HEK293 (cell line): ENCODE data around the gene FLNA.

Experiments used
- GLIS1 ChIP-seq: fragments of 450-650 bp; formaldehyde crosslinking; IDR thresholded peaks from 2 replicates; pipeline ENCODE4 v1.5.1; 2016; ENCODE audit warnings: missing biosample characterization, missing genetic modification characterization
- HOXD13 ChIP-seq: sonication (generic); formaldehyde crosslinking; IDR thresholded peaks from 2 replicates; pipeline ENCODE4 v1.8.0; 2022; ENCODE audit warnings: missing genetic modification reagents, borderline replicate concordance
- YY1 ChIP-seq: fragments of 450-650 bp; formaldehyde crosslinking; IDR thresholded peaks from 2 replicates; pipeline ENCODE4 v1.5.1; 2018; ENCODE audit warnings: missing biosample characterization, missing genetic modification characterization
- ZBTB20 ChIP-seq: fragments of 450-650 bp; formaldehyde crosslinking; IDR thresholded peaks from 2 replicates; pipeline ENCODE4 v1.5.1; 2016; ENCODE audit warnings: missing biosample characterization, missing genetic modification characterization
- ZBTB8A ChIP-seq: fragments of 450-650 bp; formaldehyde crosslinking; IDR thresholded peaks from 2 replicates; pipeline ENCODE4 v1.5.1; 2016; ENCODE audit warnings: missing biosample characterization, missing genetic modification characterization
- ZNF132 ChIP-seq: fragments of 450-650 bp; formaldehyde crosslinking; IDR thresholded peaks from 2 replicates; pipeline ENCODE4 v1.5.1; 2017; ENCODE audit warnings: missing biosample characterization, missing genetic modification characterization, borderline replicate concordance
- ZNF184 ChIP-seq: fragments of 450-650 bp; IDR thresholded peaks from 2 replicates; pipeline ENCODE4 v1.5.1; 2018; ENCODE audit warnings: missing biosample characterization, mild to moderate bottlenecking, missing genetic modification characterization
- ZNF214 ChIP-seq: fragments of 450-650 bp; formaldehyde crosslinking; IDR thresholded peaks from 2 replicates; pipeline ENCODE4 v1.5.1; 2017; ENCODE audit warnings: missing biosample characterization, mild to moderate bottlenecking, missing genetic modification characterization, borderline replicate concordance
- ZNF335 ChIP-seq: fragments of 450-650 bp; formaldehyde crosslinking; conservative IDR thresholded peaks from 2 replicates; pipeline ENCODE4 v1.5.1; 2016; ENCODE audit warnings: missing biosample characterization, missing genetic modification characterization
- ZNF341 ChIP-seq: fragments of 450-650 bp; formaldehyde crosslinking; IDR thresholded peaks from 2 replicates; pipeline ENCODE4; 2016; ENCODE audit warnings: low read depth, missing biosample characterization, missing genetic modification characterization
- ZNF521 ChIP-seq: fragments of 450-650 bp; formaldehyde crosslinking; IDR thresholded peaks from 2 replicates; pipeline ENCODE4 v1.5.1; 2017; ENCODE audit warnings: missing biosample characterization, mild to moderate bottlenecking, missing genetic modification characterization
- ZNF791 ChIP-seq: fragments of 450-650 bp; formaldehyde crosslinking; IDR thresholded peaks from 2 replicates; pipeline ENCODE4 v1.5.1; 2016; ENCODE audit warnings: missing biosample characterization, missing genetic modification characterization
- ZSCAN16 ChIP-seq: fragments of 450-650 bp; formaldehyde crosslinking; IDR thresholded peaks from 2 replicates; pipeline ENCODE4 v1.5.1; 2016; ENCODE audit warnings: missing biosample characterization, missing genetic modification characterization
- ZSCAN23 ChIP-seq: fragments of 450-650 bp; formaldehyde crosslinking; IDR thresholded peaks from 2 replicates; pipeline ENCODE4 v1.5.1; 2016; ENCODE audit warnings: missing biosample characterization, missing genetic modification characterization
- ZSCAN30 ChIP-seq: fragments of 450-650 bp; IDR thresholded peaks from 2 replicates; pipeline ENCODE4 v1.5.1; 2018; ENCODE audit warnings: missing biosample characterization, mild to moderate bottlenecking, missing genetic modification characterization, moderate library complexity
- TF ChIP-seq, protein P1 (sequence below): fragments of 450-650 bp; formaldehyde crosslinking; IDR thresholded peaks from 2 replicates; pipeline ENCODE4 v1.5.1; 2016; ENCODE audit warnings: missing biosample characterization, missing genetic modification characterization
- TF ChIP-seq, protein P2 (sequence below): fragments of 450-650 bp; formaldehyde crosslinking; IDR thresholded peaks from 2 replicates; pipeline ENCODE4; 2016; ENCODE audit warnings: missing biosample characterization, missing genetic modification characterization
- TF ChIP-seq, protein P3 (sequence below): fragments of 450-650 bp; formaldehyde crosslinking; IDR thresholded peaks from 2 replicates; pipeline ENCODE4 v1.5.1; 2016; ENCODE audit warnings: missing biosample characterization, missing genetic modification characterization
- TF ChIP-seq, protein P4 (sequence below): IDR thresholded peaks from 2 replicates; pipeline ENCODE4 v1.6.1; 2011; ENCODE audit warnings: mild to moderate bottlenecking, low read depth, low read length, borderline replicate concordance
- TF ChIP-seq, protein P5 (sequence below): fragments of 450-650 bp; formaldehyde crosslinking; IDR thresholded peaks from 2 replicates; pipeline ENCODE4 v1.5.1; 2017; ENCODE audit warnings: missing biosample characterization, missing genetic modification characterization
- TF ChIP-seq, protein P6 (sequence below): fragments of 450-650 bp; formaldehyde crosslinking; optimal IDR thresholded peaks from 2 replicates; pipeline ENCODE3; 2016; ENCODE audit warnings: missing biosample characterization, mild to moderate bottlenecking, missing genetic modification characterization
- TF ChIP-seq, protein P7 (sequence below): fragments of 450-650 bp; IDR thresholded peaks from 2 replicates; pipeline ENCODE4 v1.5.1; 2018; ENCODE audit warnings: missing biosample characterization, mild to moderate bottlenecking, missing genetic modification characterization
- TF ChIP-seq, protein P8 (sequence below): fragments of 450-650 bp; formaldehyde crosslinking; IDR thresholded peaks from 2 replicates; pipeline ENCODE4 v1.5.1; 2016; ENCODE audit warnings: missing biosample characterization, missing genetic modification characterization
- TF ChIP-seq, protein P9 (sequence below): fragments of 450-650 bp; formaldehyde crosslinking; IDR thresholded peaks from 2 replicates; pipeline ENCODE4 v1.5.1; 2016; ENCODE audit warnings: missing biosample characterization, missing genetic modification characterization
- TF ChIP-seq, protein P10 (sequence below): fragments of 450-650 bp; formaldehyde crosslinking; IDR thresholded peaks from 2 replicates; pipeline ENCODE4 v1.5.1; 2016; ENCODE audit warnings: missing biosample characterization, missing genetic modification characterization

The FLNA gene

DNA sequence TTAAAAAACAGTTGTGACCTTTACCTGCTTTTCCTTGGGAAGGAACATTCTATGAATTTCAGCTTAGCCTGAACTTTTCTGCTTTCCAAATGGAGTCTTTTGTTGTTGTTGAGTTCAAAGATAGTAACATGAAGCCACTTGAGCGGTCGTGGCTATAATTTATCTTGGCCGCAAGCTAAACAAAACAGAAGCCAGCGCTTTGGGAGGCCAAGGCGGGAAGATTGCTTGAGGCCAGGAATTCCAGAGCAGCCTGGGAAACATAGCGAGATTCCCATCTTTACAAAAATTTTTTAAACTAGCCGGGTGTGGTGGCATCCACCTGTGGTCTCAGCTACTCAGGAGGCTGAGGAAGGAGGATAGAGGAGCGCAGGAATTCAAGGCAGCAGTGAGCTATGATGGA, 48.9 kb downstream of the FLNA start (continued):
- TF ChIP-seq, protein P1, sequence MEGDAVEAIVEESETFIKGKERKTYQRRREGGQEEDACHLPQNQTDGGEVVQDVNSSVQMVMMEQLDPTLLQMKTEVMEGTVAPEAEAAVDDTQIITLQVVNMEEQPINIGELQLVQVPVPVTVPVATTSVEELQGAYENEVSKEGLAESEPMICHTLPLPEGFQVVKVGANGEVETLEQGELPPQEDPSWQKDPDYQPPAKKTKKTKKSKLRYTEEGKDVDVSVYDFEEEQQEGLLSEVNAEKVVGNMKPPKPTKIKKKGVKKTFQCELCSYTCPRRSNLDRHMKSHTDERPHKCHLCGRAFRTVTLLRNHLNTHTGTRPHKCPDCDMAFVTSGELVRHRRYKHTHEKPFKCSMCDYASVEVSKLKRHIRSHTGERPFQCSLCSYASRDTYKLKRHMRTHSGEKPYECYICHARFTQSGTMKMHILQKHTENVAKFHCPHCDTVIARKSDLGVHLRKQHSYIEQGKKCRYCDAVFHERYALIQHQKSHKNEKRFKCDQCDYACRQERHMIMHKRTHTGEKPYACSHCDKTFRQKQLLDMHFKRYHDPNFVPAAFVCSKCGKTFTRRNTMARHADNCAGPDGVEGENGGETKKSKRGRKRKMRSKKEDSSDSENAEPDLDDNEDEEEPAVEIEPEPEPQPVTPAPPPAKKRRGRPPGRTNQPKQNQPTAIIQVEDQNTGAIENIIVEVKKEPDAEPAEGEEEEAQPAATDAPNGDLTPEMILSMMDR (tag by site-specific recombination) = no peak
- TF ChIP-seq, protein P2, sequence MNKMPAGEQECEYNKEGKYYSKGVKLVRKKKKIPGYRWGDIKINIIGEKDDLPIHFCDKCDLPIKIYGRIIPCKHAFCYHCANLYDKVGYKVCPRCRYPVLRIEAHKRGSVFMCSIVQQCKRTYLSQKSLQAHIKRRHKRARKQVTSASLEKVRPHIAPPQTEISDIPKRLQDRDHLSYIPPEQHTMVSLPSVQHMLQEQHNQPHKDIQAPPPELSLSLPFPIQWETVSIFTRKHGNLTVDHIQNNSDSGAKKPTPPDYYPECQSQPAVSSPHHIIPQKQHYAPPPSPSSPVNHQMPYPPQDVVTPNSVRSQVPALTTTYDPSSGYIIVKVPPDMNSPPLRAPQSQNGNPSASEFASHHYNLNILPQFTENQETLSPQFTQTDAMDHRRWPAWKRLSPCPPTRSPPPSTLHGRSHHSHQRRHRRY = no peak
- TF ChIP-seq, protein P3, sequence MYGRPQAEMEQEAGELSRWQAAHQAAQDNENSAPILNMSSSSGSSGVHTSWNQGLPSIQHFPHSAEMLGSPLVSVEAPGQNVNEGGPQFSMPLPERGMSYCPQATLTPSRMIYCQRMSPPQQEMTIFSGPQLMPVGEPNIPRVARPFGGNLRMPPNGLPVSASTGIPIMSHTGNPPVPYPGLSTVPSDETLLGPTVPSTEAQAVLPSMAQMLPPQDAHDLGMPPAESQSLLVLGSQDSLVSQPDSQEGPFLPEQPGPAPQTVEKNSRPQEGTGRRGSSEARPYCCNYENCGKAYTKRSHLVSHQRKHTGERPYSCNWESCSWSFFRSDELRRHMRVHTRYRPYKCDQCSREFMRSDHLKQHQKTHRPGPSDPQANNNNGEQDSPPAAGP (tag by site-specific recombination) = no peak
- TF ChIP-seq ZNF184 (0 out of 2 replicates have a peak, but pooled peaks have one; percentile 11), ZSCAN16 (tag by site-specific recombination) (no peak), ZNF335 (tag by site-specific recombination) (no peak), ZSCAN30 (tag by site-specific recombination) (no peak), ZNF214 (tag by site-specific recombination) (no peak), ZNF341 (tag by site-specific recombination) (no peak), ZBTB20 (tag by site-specific recombination) (no peak), ZNF132 (tag by site-specific recombination) (no peak), YY1 (no peak), ZSCAN23 (no peak), HOXD13 (CRISPR knock-in tag) (no peak), ZBTB8A (tag by site-specific recombination) (no peak), ZNF521 (tag by site-specific recombination) (no peak), ZNF791 (no peak), GLIS1 (tag by site-specific recombination) (peak; percentile 95)
- TF ChIP-seq, protein P4, sequence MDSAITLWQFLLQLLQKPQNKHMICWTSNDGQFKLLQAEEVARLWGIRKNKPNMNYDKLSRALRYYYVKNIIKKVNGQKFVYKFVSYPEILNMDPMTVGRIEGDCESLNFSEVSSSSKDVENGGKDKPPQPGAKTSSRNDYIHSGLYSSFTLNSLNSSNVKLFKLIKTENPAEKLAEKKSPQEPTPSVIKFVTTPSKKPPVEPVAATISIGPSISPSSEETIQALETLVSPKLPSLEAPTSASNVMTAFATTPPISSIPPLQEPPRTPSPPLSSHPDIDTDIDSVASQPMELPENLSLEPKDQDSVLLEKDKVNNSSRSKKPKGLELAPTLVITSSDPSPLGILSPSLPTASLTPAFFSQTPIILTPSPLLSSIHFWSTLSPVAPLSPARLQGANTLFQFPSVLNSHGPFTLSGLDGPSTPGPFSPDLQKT = no peak
- TF ChIP-seq, protein P5, sequence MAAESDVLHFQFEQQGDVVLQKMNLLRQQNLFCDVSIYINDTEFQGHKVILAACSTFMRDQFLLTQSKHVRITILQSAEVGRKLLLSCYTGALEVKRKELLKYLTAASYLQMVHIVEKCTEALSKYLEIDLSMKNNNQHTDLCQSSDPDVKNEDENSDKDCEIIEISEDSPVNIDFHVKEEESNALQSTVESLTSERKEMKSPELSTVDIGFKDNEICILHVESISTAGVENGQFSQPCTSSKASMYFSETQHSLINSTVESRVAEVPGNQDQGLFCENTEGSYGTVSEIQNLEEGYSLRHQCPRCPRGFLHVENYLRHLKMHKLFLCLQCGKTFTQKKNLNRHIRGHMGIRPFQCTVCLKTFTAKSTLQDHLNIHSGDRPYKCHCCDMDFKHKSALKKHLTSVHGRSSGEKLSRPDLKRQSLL (tag by site-specific recombination) = no peak
- TF ChIP-seq, protein P6, sequence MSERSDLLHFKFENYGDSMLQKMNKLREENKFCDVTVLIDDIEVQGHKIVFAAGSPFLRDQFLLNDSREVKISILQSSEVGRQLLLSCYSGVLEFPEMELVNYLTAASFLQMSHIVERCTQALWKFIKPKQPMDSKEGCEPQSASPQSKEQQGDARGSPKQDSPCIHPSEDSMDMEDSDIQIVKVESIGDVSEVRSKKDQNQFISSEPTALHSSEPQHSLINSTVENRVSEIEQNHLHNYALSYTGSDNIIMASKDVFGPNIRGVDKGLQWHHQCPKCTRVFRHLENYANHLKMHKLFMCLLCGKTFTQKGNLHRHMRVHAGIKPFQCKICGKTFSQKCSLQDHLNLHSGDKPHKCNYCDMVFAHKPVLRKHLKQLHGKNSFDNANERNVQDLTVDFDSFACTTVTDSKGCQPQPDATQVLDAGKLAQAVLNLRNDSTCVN (tag by site-specific recombination) = no peak
- TF ChIP-seq, protein P7, sequence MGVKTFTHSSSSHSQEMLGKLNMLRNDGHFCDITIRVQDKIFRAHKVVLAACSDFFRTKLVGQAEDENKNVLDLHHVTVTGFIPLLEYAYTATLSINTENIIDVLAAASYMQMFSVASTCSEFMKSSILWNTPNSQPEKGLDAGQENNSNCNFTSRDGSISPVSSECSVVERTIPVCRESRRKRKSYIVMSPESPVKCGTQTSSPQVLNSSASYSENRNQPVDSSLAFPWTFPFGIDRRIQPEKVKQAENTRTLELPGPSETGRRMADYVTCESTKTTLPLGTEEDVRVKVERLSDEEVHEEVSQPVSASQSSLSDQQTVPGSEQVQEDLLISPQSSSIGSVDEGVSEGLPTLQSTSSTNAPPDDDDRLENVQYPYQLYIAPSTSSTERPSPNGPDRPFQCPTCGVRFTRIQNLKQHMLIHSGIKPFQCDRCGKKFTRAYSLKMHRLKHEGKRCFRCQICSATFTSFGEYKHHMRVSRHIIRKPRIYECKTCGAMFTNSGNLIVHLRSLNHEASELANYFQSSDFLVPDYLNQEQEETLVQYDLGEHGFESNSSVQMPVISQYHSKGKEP (tag by site-specific recombination) = peak; percentile 44; the same call in 1 of the 2 replicates
- TF ChIP-seq, protein P8, sequence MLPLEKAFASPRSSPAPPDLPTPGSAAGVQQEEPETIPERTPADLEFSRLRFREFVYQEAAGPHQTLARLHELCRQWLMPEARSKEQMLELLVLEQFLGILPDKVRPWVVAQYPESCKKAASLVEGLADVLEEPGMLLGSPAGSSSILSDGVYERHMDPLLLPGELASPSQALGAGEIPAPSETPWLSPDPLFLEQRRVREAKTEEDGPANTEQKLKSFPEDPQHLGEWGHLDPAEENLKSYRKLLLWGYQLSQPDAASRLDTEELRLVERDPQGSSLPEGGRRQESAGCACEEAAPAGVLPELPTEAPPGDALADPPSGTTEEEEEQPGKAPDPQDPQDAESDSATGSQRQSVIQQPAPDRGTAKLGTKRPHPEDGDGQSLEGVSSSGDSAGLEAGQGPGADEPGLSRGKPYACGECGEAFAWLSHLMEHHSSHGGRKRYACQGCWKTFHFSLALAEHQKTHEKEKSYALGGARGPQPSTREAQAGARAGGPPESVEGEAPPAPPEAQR = no peak
- TF ChIP-seq, protein P9, sequence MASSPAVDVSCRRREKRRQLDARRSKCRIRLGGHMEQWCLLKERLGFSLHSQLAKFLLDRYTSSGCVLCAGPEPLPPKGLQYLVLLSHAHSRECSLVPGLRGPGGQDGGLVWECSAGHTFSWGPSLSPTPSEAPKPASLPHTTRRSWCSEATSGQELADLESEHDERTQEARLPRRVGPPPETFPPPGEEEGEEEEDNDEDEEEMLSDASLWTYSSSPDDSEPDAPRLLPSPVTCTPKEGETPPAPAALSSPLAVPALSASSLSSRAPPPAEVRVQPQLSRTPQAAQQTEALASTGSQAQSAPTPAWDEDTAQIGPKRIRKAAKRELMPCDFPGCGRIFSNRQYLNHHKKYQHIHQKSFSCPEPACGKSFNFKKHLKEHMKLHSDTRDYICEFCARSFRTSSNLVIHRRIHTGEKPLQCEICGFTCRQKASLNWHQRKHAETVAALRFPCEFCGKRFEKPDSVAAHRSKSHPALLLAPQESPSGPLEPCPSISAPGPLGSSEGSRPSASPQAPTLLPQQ (tag by site-specific recombination) = no peak
- TF ChIP-seq, protein P10, sequence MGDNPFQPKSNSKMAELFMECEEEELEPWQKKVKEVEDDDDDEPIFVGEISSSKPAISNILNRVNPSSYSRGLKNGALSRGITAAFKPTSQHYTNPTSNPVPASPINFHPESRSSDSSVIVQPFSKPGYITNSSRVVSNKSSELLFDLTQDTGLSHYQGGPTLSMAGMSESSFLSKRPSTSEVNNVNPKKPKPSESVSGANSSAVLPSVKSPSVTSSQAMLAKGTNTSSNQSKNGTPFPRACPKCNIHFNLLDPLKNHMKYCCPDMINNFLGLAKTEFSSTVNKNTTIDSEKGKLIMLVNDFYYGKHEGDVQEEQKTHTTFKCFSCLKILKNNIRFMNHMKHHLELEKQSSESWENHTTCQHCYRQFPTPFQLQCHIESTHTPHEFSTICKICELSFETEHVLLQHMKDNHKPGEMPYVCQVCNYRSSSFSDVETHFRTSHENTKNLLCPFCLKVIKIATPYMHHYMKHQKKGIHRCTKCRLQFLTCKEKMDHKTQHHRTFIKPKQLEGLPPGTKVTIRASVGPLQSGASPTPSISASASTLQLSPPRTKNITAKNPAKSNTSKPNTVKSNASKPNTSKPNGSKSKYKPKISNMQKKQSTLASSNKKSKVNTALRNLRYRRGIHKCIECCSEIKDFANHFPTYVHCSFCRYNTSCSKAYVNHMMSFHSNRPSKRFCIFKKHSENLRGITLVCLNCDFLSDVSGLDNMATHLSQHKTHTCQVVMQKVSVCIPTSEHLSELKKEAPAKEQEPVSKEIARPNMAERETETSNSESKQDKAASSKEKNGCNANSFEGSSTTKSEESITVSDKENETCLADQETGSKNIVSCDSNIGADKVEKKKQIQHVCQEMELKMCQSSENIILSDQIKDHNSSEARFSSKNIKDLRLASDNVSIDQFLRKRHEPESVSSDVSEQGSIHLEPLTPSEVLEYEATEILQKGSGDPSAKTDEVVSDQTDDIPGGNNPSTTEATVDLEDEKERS (tag by site-specific recombination) = no peak
